ENCODE measurements around the gene ZFYVE1. TPM values are rescaled to one million over a fixed set of nuclear protein-coding genes. Genes with fewer than 3 reads are reported as not detected.

The ZFYVE1 gene
- polyA plus RNA-seq, 1 donor: 15.9 TPM

Other genes with a start within 250 kb of the ZFYVE1 start
- 4.5 TPM for gene DPF3, start 133.0 kb downstream of the ZFYVE1 start, polyA plus RNA-seq (ENCODE audit: insufficient read length)
- 12.3 TPM for gene DCAF4, start 100.6 kb downstream of the ZFYVE1 start, polyA plus RNA-seq (ENCODE audit: insufficient read length)
- gene RBM25, start 31.4 kb upstream of the ZFYVE1 start, polyA plus RNA-seq (ENCODE audit: insufficient read length): 76.6 TPM
- gene PSEN1, start 109.4 kb upstream of the ZFYVE1 start, polyA plus RNA-seq (ENCODE audit: insufficient read length): 30.6 TPM
- 2.4 TPM for gene PAPLN, start 210.4 kb upstream of the ZFYVE1 start, polyA plus RNA-seq (ENCODE audit: insufficient read length)

Measured in hindlimb muscle (tissue), 1 donor.